Rectal smooth muscle tissue (tissue), 1 donor: ENCODE measurements around the gene VEGFA.

Source experiments
- H3K27ac ChIP-seq: one replicate; pipeline ENCODE4 v1.7.0; 2013; ENCODE audit warnings: low read depth, low read length, inconsistent platforms
- H3K27me3 ChIP-seq: one replicate; pipeline ENCODE4 v1.7.0; 2013; ENCODE audit warnings: low read length; ENCODE audit not compliant: control insufficient read depth, insufficient read depth
- H3K36me3 ChIP-seq: one replicate; pipeline ENCODE4 v1.7.0; 2013; ENCODE audit warnings: low read length; ENCODE audit not compliant: control insufficient read depth, insufficient read depth
- H3K4me1 ChIP-seq: one replicate; pipeline ENCODE4 v1.7.0; 2013; ENCODE audit warnings: low read length; ENCODE audit not compliant: control insufficient read depth, insufficient read depth
- H3K4me3 ChIP-seq: one replicate; pipeline ENCODE4 v1.7.0; 2013; ENCODE audit warnings: low read length
- H3K9ac ChIP-seq: one replicate; pipeline ENCODE4 v1.7.0; 2013; ENCODE audit warnings: low read length

Gene VEGFA

GRCh38 chr6:43793154-43793874 is 23.3 kb downstream of the VEGFA start:
- Histone ChIP-seq H3K4me1 (no peaks in the 10 kb centered on the region), H3K4me3 (no peak overlapping the region), H3K27ac (no peak overlapping the region), H3K36me3 (no peaks in the 10 kb centered on the region), H3K27me3 (no peaks in the 10 kb centered on the region), H3K9ac (no peak overlapping the region)

DNA sequence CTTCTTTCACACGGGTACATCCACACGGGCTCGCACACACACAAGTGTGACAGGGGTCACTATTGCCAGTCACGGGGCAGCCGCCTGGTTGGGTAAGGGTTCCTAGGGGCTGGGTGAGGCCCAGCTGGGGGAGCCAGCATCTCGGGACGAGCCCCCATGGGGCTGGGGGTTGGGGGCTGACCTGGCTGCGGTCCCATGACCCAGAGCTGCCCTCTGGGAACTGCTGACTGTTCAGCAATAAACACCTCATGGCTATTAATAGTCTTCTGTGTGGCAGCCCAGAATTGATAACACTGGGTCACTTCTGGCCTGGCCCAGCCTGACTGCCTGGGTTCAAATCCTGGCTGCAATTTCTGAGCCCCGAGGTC is 23.8 kb downstream of the VEGFA start:
- no peak overlapping the region for H3K4me3 ChIP-seq
- no peak overlapping the region for H3K27ac ChIP-seq
- H3K4me1 ChIP-seq, result no peaks in the 10 kb centered on the region
- no peaks in the 10 kb centered on the region for H3K27me3 ChIP-seq
- H3K36me3 ChIP-seq, result no peaks in the 10 kb centered on the region
- no peak overlapping the region for H3K9ac ChIP-seq

DNA sequence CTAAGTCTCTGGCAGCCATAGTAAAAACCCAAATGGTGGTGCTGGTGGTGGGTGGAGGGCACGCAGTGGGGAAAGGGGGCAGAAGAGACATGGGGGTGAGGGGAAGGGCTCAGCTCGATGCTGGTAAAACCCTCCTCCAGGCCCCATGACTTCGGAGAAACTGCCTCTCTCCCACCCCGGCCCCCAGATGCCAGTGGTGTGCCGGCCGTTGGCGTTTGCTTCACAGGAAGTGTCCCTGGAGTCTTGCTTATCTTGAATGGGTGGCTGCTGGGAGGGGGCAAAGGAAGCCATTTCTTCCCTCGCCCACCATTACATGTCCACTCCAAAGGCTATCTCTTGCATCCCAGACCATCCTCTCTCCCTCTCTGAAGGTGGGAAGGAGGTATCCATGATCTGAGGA is 25.4 kb downstream of the VEGFA start:
- H3K4me3 ChIP-seq, result no peak overlapping the region
- H3K4me1 ChIP-seq, result no peaks in the 10 kb centered on the region
- H3K36me3 ChIP-seq, result no peaks in the 10 kb centered on the region
- no peaks in the 10 kb centered on the region for H3K27me3 ChIP-seq
- no peak overlapping the region for H3K27ac ChIP-seq
- H3K9ac ChIP-seq, result no peak overlapping the region

DNA sequence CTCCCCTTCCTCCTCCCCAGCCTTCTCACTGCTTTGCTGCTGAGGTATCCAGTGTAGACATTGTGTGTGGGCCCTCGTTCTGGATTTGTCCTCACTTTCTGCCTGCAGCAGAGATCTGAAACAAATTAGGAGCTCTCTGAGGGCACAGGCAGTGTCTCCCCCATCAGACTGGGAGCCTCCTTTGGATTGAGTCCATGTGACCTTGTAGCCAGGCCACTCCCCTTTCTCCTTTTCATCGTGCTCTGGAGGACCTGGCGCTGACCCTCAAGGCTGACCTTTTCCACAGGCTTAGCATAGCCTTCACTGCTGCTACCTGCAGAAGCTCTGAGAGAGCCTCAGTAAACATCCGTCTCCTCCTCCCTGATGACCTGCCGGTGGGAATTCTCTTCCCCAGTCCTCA is 26.2 kb downstream of the VEGFA start:
- H3K4me1 ChIP-seq, result no peaks in the 10 kb centered on the region
- H3K27ac ChIP-seq, result no peak overlapping the region
- H3K9ac ChIP-seq, result no peak overlapping the region
- H3K4me3 ChIP-seq, result no peak overlapping the region
- H3K36me3 ChIP-seq, result no peaks in the 10 kb centered on the region
- no peaks in the 10 kb centered on the region for H3K27me3 ChIP-seq

GRCh38 chr6:43796903-43797890 is 27.2 kb downstream of the VEGFA start:
- H3K27me3 ChIP-seq, result no peaks in the 10 kb centered on the region
- H3K4me3 ChIP-seq, result no peak overlapping the region
- H3K4me1 ChIP-seq, result no peaks in the 10 kb centered on the region
- no peaks in the 10 kb centered on the region for H3K36me3 ChIP-seq
- no peak overlapping the region for H3K9ac ChIP-seq
- no peak overlapping the region for H3K27ac ChIP-seq

DNA sequence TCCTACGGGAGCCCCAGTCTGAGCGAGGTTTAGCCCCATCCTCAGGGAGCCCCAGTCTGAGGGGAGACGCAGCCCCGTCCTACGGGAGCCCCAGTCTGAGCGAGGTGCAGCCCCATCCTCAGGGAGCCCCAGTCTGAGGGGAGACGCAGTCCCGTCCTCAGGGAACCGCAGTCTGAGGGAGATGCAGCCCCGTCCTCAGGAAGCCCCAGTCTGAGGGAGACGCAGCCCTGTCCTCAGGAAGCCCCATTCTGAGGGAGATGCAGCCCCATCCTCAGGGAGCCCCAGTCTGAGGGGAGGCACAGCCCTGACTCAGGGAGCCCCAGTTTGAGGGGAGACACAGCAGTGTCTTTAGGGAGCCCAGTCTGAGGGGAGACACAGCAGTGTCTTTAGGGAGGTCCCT is 27.9 kb downstream of the VEGFA start:
- Histone ChIP-seq H3K9ac (no peak overlapping the region), H3K36me3 (no peaks in the 10 kb centered on the region), H3K4me3 (no peak overlapping the region), H3K4me1 (no peaks in the 10 kb centered on the region), H3K27me3 (no peaks in the 10 kb centered on the region), H3K27ac (no peak overlapping the region)

GRCh38 chr6:43798688-43799444 is 28.9 kb downstream of the VEGFA start:
- no peaks in the 10 kb centered on the region for H3K4me1 ChIP-seq
- H3K36me3 ChIP-seq, result no peaks in the 10 kb centered on the region
- no peaks in the 10 kb centered on the region for H3K27me3 ChIP-seq
- no peak overlapping the region for H3K4me3 ChIP-seq
- no peak overlapping the region for H3K27ac ChIP-seq
- no peak overlapping the region for H3K9ac ChIP-seq

- Histone ChIP-seq H3K27me3 (no peaks in the 10 kb centered on the region), H3K4me1 (no peaks in the 10 kb centered on the region), H3K9ac (no peak overlapping the region), H3K36me3 (no peaks in the 10 kb centered on the region), H3K27ac (no peak overlapping the region), H3K4me3 (no peak overlapping the region)
Observed at GRCh38 chr6:43799551-43800297, 29.7 kb downstream of the VEGFA start.

DNA sequence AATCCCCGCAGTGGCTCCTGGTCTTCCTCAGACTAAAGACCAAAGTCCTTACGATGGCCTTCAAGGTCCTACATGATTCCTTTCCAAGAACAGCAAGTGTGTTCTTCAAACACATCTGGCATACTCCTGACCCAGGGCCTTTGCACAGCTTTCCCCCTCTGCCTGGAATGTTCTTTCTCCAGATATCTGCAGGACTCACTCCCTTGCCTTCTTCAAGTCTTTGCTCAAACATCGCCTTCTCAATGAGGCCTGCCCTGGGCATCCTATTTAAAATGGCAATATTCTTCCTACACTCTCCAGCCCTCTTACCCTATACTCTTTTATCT is 30.2 kb downstream of the VEGFA start:
- H3K27ac ChIP-seq, result no peak overlapping the region
- H3K4me1 ChIP-seq, result no peaks in the 10 kb centered on the region

GRCh38 chr6:43800746-43801494 is 30.9 kb downstream of the VEGFA start:
- Histone ChIP-seq H3K27ac (no peak overlapping the region), H3K9ac (no peak overlapping the region), H3K4me1 (no peaks in the 10 kb centered on the region), H3K4me3 (no peak overlapping the region), H3K27me3 (no peaks in the 10 kb centered on the region), H3K36me3 (no peaks in the 10 kb centered on the region)

More for the DNA sequence above, 30.2 kb downstream of the VEGFA start:
- no peak overlapping the region for H3K9ac ChIP-seq
- H3K4me3 ChIP-seq, result no peak overlapping the region
- no peaks in the 10 kb centered on the region for H3K36me3 ChIP-seq
- no peaks in the 10 kb centered on the region for H3K27me3 ChIP-seq

GRCh38 chr6:43801495-43802181 is 31.6 kb downstream of the VEGFA start:
- H3K27ac ChIP-seq, result no peak overlapping the region
- H3K4me1 ChIP-seq, result no peaks in the 10 kb centered on the region
- H3K27me3 ChIP-seq, result no peaks in the 10 kb centered on the region
- no peaks in the 10 kb centered on the region for H3K36me3 ChIP-seq
- H3K9ac ChIP-seq, result no peak overlapping the region
- no peak overlapping the region for H3K4me3 ChIP-seq
